Measurements from ENCODE around the gene SEC11C. TPM values are rescaled to one million over a fixed set of nuclear protein-coding genes. Genes with fewer than 3 reads are reported as not detected.

The SEC11C gene
- total RNA-seq, 4 donors from 2014 or later = 8.2 to 39.7 (median 22.1) TPM

GRCh38 chr18:59148192-59148591 is 8.5 kb downstream of the SEC11C start:
- WGBS, 2 donors (ENCODE audit: low coverage in 1 of 2) = 72 to 79% methylated on average over 3 to 8 of the region's 8 CpGs
- Histone ChIP-seq H3K27me3 (no peaks in the 10 kb centered on the region), H3K9me3 (no peaks in the 10 kb centered on the region), H3K4me3 (no peak overlapping the region), H3K36me3 (peaks cover 0 to 7% (median 1%) of the 10 kb centered on the region in 4 donors), H3K27ac (no peak overlapping the region), H3K4me1 (no peaks in the 10 kb centered on the region)
- TF ChIP-seq CTCF (IDR thresholded peaks at IDR 0.05) (no peak), POLR2AphosphoS5 (IDR thresholded peaks at IDR 0.05) (no peak), EP300 (IDR thresholded peaks at IDR 0.05; ENCODE audit: low read depth) (no peak), POLR2A (IDR thresholded peaks at IDR 0.05) (no peak)
- in situ Hi-C loops (cut with MboI; ENCODE audit: low pct_ligation_motif_present in 1 of 4, low pct_unique_long_range_greater_than_20kb in 1 of 4, low sequenced_read_pairs in 3 of 4) = no loop called here
- intact Hi-C loops (cut with DNase I; ENCODE audit: low total_unique reads) = no loop called here
- DNase-seq = no peak

GRCh38 chr18:59149007-59149406 is 9.3 kb downstream of the SEC11C start:
- H3K9me3 ChIP-seq = no peaks in the 10 kb centered on the region
- H3K4me1 ChIP-seq = no peaks in the 10 kb centered on the region
- no peak overlapping the region for H3K4me3 ChIP-seq
- intact Hi-C loops (cut with DNase I; ENCODE audit: low total_unique reads) = no loop called here
- peaks cover 0 to 7% (median 1%) of the 10 kb centered on the region in 4 donors for H3K36me3 ChIP-seq
- 83 to 86% methylated on average over 1 to 2 of the region's 2 CpGs for WGBS, 2 donors (ENCODE audit: low coverage in 1 of 2)
- in situ Hi-C loops (cut with MboI; ENCODE audit: low pct_ligation_motif_present in 1 of 4, low pct_unique_long_range_greater_than_20kb in 1 of 4, low sequenced_read_pairs in 3 of 4) = no loop called here
- no peak for DNase-seq
- no peaks in the 10 kb centered on the region for H3K27me3 ChIP-seq
- TF ChIP-seq POLR2AphosphoS5 (IDR thresholded peaks at IDR 0.05) = no peak
- no peak for TF ChIP-seq EP300 (IDR thresholded peaks at IDR 0.05; ENCODE audit: low read depth)
- no peak for TF ChIP-seq POLR2A (IDR thresholded peaks at IDR 0.05)
- TF ChIP-seq CTCF (IDR thresholded peaks at IDR 0.05) = no peak
- H3K27ac ChIP-seq = no peak overlapping the region

GRCh38 chr18:59149416-59149815 is 9.7 kb downstream of the SEC11C start:
- Histone ChIP-seq H3K27ac (no peak overlapping the region), H3K9me3 (no peaks in the 10 kb centered on the region), H3K4me3 (no peak overlapping the region), H3K36me3 (peaks cover 0 to 7% (median 1%) of the 10 kb centered on the region in 4 donors), H3K27me3 (no peaks in the 10 kb centered on the region), H3K4me1 (no peaks in the 10 kb centered on the region)
- DNase-seq = no peak
- TF ChIP-seq POLR2AphosphoS5 (IDR thresholded peaks at IDR 0.05) (no peak), POLR2A (IDR thresholded peaks at IDR 0.05) (no peak), EP300 (IDR thresholded peaks at IDR 0.05; ENCODE audit: low read depth) (no peak), CTCF (IDR thresholded peaks at IDR 0.05) (no peak)
- WGBS, 2 donors (ENCODE audit: low coverage in 1 of 2) = 90 to 94% methylated on average over 8 of the region's 8 CpGs
- intact Hi-C loops (cut with DNase I; ENCODE audit: low total_unique reads) (no loop called here), in situ Hi-C loops (cut with MboI; ENCODE audit: low pct_ligation_motif_present in 1 of 4, low pct_unique_long_range_greater_than_20kb in 1 of 4, low sequenced_read_pairs in 3 of 4) (no loop called here)

GRCh38 chr18:59150236-59150635 is 10.6 kb downstream of the SEC11C start:
- DNase-seq = no peak
- H3K4me1 ChIP-seq = no peaks in the 10 kb centered on the region
- 91 to 100% methylated on average over 3 to 11 of the region's 11 CpGs for WGBS, 2 donors (ENCODE audit: low coverage in 1 of 2)
- in situ Hi-C loops (cut with MboI; ENCODE audit: low pct_ligation_motif_present in 1 of 4, low pct_unique_long_range_greater_than_20kb in 1 of 4, low sequenced_read_pairs in 3 of 4) (no loop called here), intact Hi-C loops (cut with DNase I; ENCODE audit: low total_unique reads) (no loop called here)
- peaks cover 0 to 7% (median 1%) of the 10 kb centered on the region in 4 donors for H3K36me3 ChIP-seq
- TF ChIP-seq CTCF (IDR thresholded peaks at IDR 0.05) = no peak
- TF ChIP-seq POLR2A (IDR thresholded peaks at IDR 0.05) = no peak
- TF ChIP-seq EP300 (IDR thresholded peaks at IDR 0.05; ENCODE audit: low read depth) = no peak
- no peak for TF ChIP-seq POLR2AphosphoS5 (IDR thresholded peaks at IDR 0.05)
- H3K4me3 ChIP-seq = no peak overlapping the region
- H3K27ac ChIP-seq = no peak overlapping the region
- H3K27me3 ChIP-seq = no peaks in the 10 kb centered on the region
- no peaks in the 10 kb centered on the region for H3K9me3 ChIP-seq
